HepG2 (cell line): ENCODE results near the gene ABCA4. TPM values are rescaled to one million over a fixed set of nuclear protein-coding genes. Genes with fewer than 3 reads are reported as not detected.

Source experiments
- ARID3A ChIP-seq: IDR thresholded peaks from 2 replicates; pipeline ENCODE4 v1.6.1; 2012; ENCODE audit warnings: low read depth, low read length, improper control_type of control experiment
- CCDC6 ChIP-seq: sonication (generic); formaldehyde crosslinking; IDR thresholded peaks from 2 replicates; pipeline ENCODE4 v1.8.1; 2022; ENCODE audit warnings: mild to moderate bottlenecking, missing genetic modification reagents, moderate library complexity
- ELF3 ChIP-seq: IDR thresholded peaks from 2 replicates; pipeline ENCODE4 v1.6.1; 2016; ENCODE audit warnings: missing genetic modification reagents, missing compliant biosample characterization
- FIP1L1 ChIP-seq: fragments of 200-400 bp; formaldehyde crosslinking; IDR thresholded peaks from 2 replicates; pipeline ENCODE4 v1.6.1; 2018; ENCODE audit warnings: low read depth, mild to moderate bottlenecking, low read length, moderate library complexity, borderline replicate concordance; ENCODE audit not compliant: insufficient read depth
- FOSL2 ChIP-seq: sonication (generic); formaldehyde crosslinking; IDR thresholded peaks from 2 replicates; pipeline ENCODE4 v1.4.0; 2020; ENCODE audit warnings: missing genetic modification reagents
- NFIC ChIP-seq: IDR thresholded peaks from 2 replicates; pipeline ENCODE4 v1.6.1; 2012; ENCODE audit warnings: mild to moderate bottlenecking, low read length, inconsistent platforms
- SRY ChIP-seq: sonication (generic); formaldehyde crosslinking; IDR thresholded peaks from 2 replicates; pipeline ENCODE4 v1.8.0; 2022; ENCODE audit warnings: mild to moderate bottlenecking, missing genetic modification reagents
- WIZ ChIP-seq: sonication (generic); formaldehyde crosslinking; IDR thresholded peaks from 2 replicates; pipeline ENCODE4 v1.5.1; 2020; ENCODE audit warnings: mild to moderate bottlenecking, missing genetic modification reagents
- ZBTB7A ChIP-seq: sonication (generic); formaldehyde crosslinking; IDR thresholded peaks from 2 replicates; pipeline ENCODE4 v1.8.0; 2022; ENCODE audit warnings: mild to moderate bottlenecking, missing genetic modification reagents
- ZNF180 ChIP-seq: sonication (generic); formaldehyde crosslinking; IDR thresholded peaks from 2 replicates; pipeline ENCODE4 v1.4.0; 2020; ENCODE audit warnings: low read depth, missing genetic modification reagents, borderline replicate concordance
- ZNF205 ChIP-seq: IDR thresholded peaks from 2 replicates; pipeline ENCODE4 v1.6.1; 2018; ENCODE audit warnings: missing biosample characterization, missing genetic modification reagents
- ZNF547 ChIP-seq: sonication (generic); formaldehyde crosslinking; IDR thresholded peaks from 2 replicates; pipeline ENCODE4 v1.5.1; 2020; ENCODE audit warnings: mild to moderate bottlenecking, missing genetic modification reagents
- polyA plus RNA-seq, 8 experiments: library from polyadenylated mRNA; depleted of rRNA in 3 of 8; stranded (reverse) in 7 of 8; unstranded in 1 of 8; fragments of >200 nt; fragmentation: Illumina TruSeq in 4 of 8; extraction: Trizol in 4 of 8; gene quantifications; 2 replicates each; pipeline versions ENCODE4 v1.2.1 to v1.2.3, GENCODE V29; 2011 to 2016; ENCODE audit warnings: low read depth in 4 of 8, missing spikeins in 1 of 8, mixed read lengths in 1 of 8; ENCODE audit not compliant: insufficient read depth in 1 of 8
- total RNA-seq, 5 experiments: library from RNA; depleted of rRNA; stranded (reverse); fragments of >200 nt; fragmentation: Illumina TruSeq; extraction: Trizol; gene quantifications; 2 replicates each; pipeline ENCODE4 v1.2.3, GENCODE V29; 2016; ENCODE audit warnings: low read depth in 1 of 5
- TF ChIP-seq, protein P1 (sequence below): sonication (generic); formaldehyde crosslinking; IDR thresholded peaks from 2 replicates; pipeline ENCODE4 v1.5.1; 2020; ENCODE audit warnings: mild to moderate bottlenecking, missing genetic modification reagents, borderline replicate concordance
- TF ChIP-seq, protein P2 (sequence below): sonication (generic); formaldehyde crosslinking; conservative IDR thresholded peaks from 2 replicates; pipeline ENCODE4 v1.8.1; 2023; ENCODE audit warnings: missing genetic modification reagents
- TF ChIP-seq, protein P3 (sequence below): sonication (generic); formaldehyde crosslinking; IDR thresholded peaks from 2 replicates; pipeline ENCODE4 v1.4.0; 2020; ENCODE audit warnings: mild to moderate bottlenecking, low read depth, missing genetic modification reagents
- TF ChIP-seq, protein P4 (sequence below): sonication (generic); formaldehyde crosslinking; IDR thresholded peaks from 2 replicates; pipeline ENCODE4 v1.5.1; 2020; ENCODE audit warnings: missing genetic modification reagents, mild to moderate bottlenecking, borderline replicate concordance

Gene ABCA4
- total and polyA plus RNA-seq, 2 of the 13 experiments (the other 11 are each of a cell fraction or from before 2014, with no cell fraction given) = 0.24 to 0.67 TPM

GRCh38 chr1:94068999-94069918 lies 51.7 kb downstream of the ABCA4 start (continued):
- TF ChIP-seq, protein P1, sequence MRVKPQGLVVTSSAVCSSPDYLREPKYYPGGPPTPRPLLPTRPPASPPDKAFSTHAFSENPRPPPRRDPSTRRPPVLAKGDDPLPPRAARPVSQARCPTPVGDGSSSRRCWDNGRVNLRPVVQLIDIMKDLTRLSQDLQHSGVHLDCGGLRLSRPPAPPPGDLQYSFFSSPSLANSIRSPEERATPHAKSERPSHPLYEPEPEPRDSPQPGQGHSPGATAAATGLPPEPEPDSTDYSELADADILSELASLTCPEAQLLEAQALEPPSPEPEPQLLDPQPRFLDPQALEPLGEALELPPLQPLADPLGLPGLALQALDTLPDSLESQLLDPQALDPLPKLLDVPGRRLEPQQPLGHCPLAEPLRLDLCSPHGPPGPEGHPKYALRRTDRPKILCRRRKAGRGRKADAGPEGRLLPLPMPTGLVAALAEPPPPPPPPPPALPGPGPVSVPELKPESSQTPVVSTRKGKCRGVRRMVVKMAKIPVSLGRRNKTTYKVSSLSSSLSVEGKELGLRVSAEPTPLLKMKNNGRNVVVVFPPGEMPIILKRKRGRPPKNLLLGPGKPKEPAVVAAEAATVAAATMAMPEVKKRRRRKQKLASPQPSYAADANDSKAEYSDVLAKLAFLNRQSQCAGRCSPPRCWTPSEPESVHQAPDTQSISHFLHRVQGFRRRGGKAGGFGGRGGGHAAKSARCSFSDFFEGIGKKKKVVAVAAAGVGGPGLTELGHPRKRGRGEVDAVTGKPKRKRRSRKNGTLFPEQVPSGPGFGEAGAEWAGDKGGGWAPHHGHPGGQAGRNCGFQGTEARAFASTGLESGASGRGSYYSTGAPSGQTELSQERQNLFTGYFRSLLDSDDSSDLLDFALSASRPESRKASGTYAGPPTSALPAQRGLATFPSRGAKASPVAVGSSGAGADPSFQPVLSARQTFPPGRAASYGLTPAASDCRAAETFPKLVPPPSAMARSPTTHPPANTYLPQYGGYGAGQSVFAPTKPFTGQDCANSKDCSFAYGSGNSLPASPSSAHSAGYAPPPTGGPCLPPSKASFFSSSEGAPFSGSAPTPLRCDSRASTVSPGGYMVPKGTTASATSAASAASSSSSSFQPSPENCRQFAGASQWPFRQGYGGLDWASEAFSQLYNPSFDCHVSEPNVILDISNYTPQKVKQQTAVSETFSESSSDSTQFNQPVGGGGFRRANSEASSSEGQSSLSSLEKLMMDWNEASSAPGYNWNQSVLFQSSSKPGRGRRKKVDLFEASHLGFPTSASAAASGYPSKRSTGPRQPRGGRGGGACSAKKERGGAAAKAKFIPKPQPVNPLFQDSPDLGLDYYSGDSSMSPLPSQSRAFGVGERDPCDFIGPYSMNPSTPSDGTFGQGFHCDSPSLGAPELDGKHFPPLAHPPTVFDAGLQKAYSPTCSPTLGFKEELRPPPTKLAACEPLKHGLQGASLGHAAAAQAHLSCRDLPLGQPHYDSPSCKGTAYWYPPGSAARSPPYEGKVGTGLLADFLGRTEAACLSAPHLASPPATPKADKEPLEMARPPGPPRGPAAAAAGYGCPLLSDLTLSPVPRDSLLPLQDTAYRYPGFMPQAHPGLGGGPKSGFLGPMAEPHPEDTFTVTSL (CRISPR knock-in tag) = peak; percentile 75; the same call in 1 of the 2 replicates
- TF ChIP-seq, protein P2, sequence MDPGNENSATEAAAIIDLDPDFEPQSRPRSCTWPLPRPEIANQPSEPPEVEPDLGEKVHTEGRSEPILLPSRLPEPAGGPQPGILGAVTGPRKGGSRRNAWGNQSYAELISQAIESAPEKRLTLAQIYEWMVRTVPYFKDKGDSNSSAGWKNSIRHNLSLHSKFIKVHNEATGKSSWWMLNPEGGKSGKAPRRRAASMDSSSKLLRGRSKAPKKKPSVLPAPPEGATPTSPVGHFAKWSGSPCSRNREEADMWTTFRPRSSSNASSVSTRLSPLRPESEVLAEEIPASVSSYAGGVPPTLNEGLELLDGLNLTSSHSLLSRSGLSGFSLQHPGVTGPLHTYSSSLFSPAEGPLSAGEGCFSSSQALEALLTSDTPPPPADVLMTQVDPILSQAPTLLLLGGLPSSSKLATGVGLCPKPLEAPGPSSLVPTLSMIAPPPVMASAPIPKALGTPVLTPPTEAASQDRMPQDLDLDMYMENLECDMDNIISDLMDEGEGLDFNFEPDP (CRISPR knock-in tag) = no peak
- TF ChIP-seq ZNF180 (CRISPR knock-in tag) = no peak
- TF ChIP-seq NFIC = no peak
- peak; percentile 95 for TF ChIP-seq ELF3 (CRISPR knock-in tag)
- no peak for TF ChIP-seq ZNF547
- TF ChIP-seq ARID3A = no peak
- no peak for TF ChIP-seq ZNF205
- no peak for TF ChIP-seq SRY (CRISPR knock-in tag)
- no peak for TF ChIP-seq ZBTB7A (CRISPR knock-in tag)
- TF ChIP-seq WIZ (CRISPR knock-in tag) = no peak
- peak; percentile 82 for TF ChIP-seq FOSL2 (CRISPR knock-in tag)
- TF ChIP-seq, protein P3, sequence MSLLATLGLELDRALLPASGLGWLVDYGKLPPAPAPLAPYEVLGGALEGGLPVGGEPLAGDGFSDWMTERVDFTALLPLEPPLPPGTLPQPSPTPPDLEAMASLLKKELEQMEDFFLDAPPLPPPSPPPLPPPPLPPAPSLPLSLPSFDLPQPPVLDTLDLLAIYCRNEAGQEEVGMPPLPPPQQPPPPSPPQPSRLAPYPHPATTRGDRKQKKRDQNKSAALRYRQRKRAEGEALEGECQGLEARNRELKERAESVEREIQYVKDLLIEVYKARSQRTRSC = no peak
- no peak for TF ChIP-seq CCDC6 (CRISPR knock-in tag)
- no peak for TF ChIP-seq FIP1L1
- TF ChIP-seq, protein P4, sequence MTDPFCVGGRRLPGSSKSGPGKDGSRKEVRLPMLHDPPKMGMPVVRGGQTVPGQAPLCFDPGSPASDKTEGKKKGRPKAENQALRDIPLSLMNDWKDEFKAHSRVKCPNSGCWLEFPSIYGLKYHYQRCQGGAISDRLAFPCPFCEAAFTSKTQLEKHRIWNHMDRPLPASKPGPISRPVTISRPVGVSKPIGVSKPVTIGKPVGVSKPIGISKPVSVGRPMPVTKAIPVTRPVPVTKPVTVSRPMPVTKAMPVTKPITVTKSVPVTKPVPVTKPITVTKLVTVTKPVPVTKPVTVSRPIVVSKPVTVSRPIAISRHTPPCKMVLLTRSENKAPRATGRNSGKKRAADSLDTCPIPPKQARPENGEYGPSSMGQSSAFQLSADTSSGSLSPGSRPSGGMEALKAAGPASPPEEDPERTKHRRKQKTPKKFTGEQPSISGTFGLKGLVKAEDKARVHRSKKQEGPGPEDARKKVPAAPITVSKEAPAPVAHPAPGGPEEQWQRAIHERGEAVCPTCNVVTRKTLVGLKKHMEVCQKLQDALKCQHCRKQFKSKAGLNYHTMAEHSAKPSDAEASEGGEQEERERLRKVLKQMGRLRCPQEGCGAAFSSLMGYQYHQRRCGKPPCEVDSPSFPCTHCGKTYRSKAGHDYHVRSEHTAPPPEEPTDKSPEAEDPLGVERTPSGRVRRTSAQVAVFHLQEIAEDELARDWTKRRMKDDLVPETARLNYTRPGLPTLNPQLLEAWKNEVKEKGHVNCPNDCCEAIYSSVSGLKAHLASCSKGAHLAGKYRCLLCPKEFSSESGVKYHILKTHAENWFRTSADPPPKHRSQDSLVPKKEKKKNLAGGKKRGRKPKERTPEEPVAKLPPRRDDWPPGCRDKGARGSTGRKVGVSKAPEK (CRISPR knock-in tag) = no peak
